Smooth muscle cell (in vitro differentiated cells): ENCODE results near the gene APP. TPM values are rescaled to one million over a fixed set of nuclear protein-coding genes. Genes with fewer than 3 reads are reported as not detected.
A peak's percentile ranks its signal among the peaks of the same experiment; 100 is the strongest.

ENCODE experiments used
- DNase-seq: peaks from one replicate; lab custom pipeline; 2025; ENCODE audit not compliant: unreplicated experiment; lab: John Stamatoyannopoulos, UW
- H2AFZ ChIP-seq: fragments of 200-600 bp; sonication (generic); 2 replicates; pipeline ENCODE4 v1.6.0; 2016; ENCODE audit warnings: antibody characterized with exemption, low read depth, mild to moderate bottlenecking
- H3F3A ChIP-seq: fragments of 200-600 bp; sonication (generic); 2 replicates; pipeline ENCODE4 v1.6.0; 2017; ENCODE audit warnings: antibody characterized with exemption, low read depth
- H3K27ac ChIP-seq: fragments of 200-600 bp; sonication (generic); 2 replicates; pipeline ENCODE4 v1.5.1; 2016; ENCODE audit warnings: low read depth, mild to moderate bottlenecking
- H3K27me3 ChIP-seq: fragments of 200-600 bp; sonication (generic); 2 replicates; pipeline ENCODE4 v1.6.1; 2016; ENCODE audit warnings: low read depth, mild to moderate bottlenecking
- H3K36me3 ChIP-seq: fragments of 200-600 bp; sonication (generic); 2 replicates; pipeline ENCODE4 v1.5.1; 2016; ENCODE audit warnings: low read depth
- H3K4me1 ChIP-seq: fragments of 200-600 bp; sonication (generic); 2 replicates; pipeline ENCODE4 v1.5.1; 2016; ENCODE audit warnings: low read depth
- H3K4me2 ChIP-seq: fragments of 200-600 bp; sonication (generic); 2 replicates; pipeline ENCODE4 v1.6.0; 2016; ENCODE audit warnings: mild to moderate bottlenecking
- H3K4me3 ChIP-seq: fragments of 200-600 bp; sonication (generic); 2 replicates; pipeline ENCODE4 v1.5.1; 2016; ENCODE audit warnings: mild to moderate bottlenecking
- H3K79me2 ChIP-seq: fragments of 200-600 bp; sonication (generic); 2 replicates; pipeline ENCODE4 v1.6.0; 2016; ENCODE audit warnings: low read depth, mild to moderate bottlenecking
- H3K9ac ChIP-seq: fragments of 200-600 bp; sonication (generic); 2 replicates; pipeline ENCODE4 v1.6.0; 2016; ENCODE audit warnings: low read depth
- H3K9me3 ChIP-seq: fragments of 200-600 bp; sonication (generic); replicated peaks from 2 replicates; pipeline ENCODE4 v1.5.1; 2016; ENCODE audit warnings: low read depth
- H4K20me1 ChIP-seq: fragments of 200-600 bp; sonication (generic); 2 replicates; pipeline ENCODE4 v1.6.0; 2016; ENCODE audit warnings: low read depth
- WGBS: methylation state at CpG from one replicate; pipeline ENCODE4 v1.1.7; 2016; ENCODE audit warnings: low lambda C conversion rate; 5-methylcytosine and 5-hydroxymethylcytosine counted together
- polyA plus RNA-seq: library from polyadenylated mRNA; unstranded; fragments of >200 nt; fragmentation: Nextera tagmentation; extraction: Ambion mirVana; gene quantifications from 2 replicates; pipeline ENCODE4 v1.2.1, GENCODE V29; 2016
- total RNA-seq: library from RNA; depleted of rRNA; stranded (reverse); fragments of >200 nt; gene quantifications from 2 replicates; pipeline ENCODE4 v1.2.3, GENCODE V29; 2014
- TF ChIP-seq, protein P1 (sequence below): fragments of 200-600 bp; sonication (generic); IDR thresholded peaks from 2 replicates; pipeline ENCODE4 v1.5.1; 2017; ENCODE audit warnings: borderline replicate concordance, mild to moderate bottlenecking, antibody characterized with exemption; ENCODE audit not compliant: insufficient read depth, poor library complexity, severe bottlenecking

The APP gene
- total and polyA plus RNA-seq, 2 experiments from 2014 or later: 65.3 to 459 TPM

DNA sequence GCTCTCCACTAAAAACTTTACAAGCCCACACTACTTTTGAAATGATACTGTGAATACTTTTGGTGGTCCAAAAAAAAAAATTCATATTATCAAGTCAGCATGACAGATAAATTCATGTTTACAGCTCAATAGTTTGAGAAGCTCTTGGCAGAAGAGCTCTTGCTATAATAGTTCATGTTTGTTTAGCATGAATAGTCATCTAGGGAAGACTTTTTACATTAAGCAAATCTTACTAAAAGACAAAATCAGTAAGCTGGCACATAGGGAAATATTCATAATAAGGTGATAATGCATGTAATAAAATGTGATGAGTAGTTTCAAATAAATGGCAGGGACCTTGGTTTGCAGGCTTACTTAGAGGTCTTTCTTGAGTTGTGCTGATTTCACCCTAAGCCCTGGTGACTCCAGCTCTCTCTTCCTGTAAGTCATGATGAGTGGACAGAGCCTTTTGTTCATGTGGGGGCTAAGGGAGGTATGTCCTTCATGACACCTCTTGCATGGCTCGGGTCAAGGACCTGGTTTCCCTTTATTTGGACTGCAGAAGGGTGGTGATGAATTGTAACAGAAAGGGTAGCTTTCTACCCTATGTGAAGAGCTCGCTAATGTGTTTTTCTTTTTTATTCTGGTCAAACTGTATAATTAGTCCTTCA lies 269.1 kb downstream of the APP start:
- Histone ChIP-seq H2AFZ (no peak overlapping the region), H3K79me2 (no peaks in the 10 kb centered on the region), H3K27me3 (no peaks in the 10 kb centered on the region), H4K20me1 (no peaks in the 10 kb centered on the region), H3K4me1 (no peaks in the 10 kb centered on the region), H3F3A (no peaks in the 10 kb centered on the region), H3K4me2 (no peak overlapping the region), H3K27ac (no peak overlapping the region), H3K9me3 (no peaks in the 10 kb centered on the region), H3K9ac (no peak overlapping the region), H3K4me3 (no peak overlapping the region), H3K36me3 (peaks cover 8% of the 10 kb centered on the region)
- no peak for DNase-seq
- WGBS: 65% methylated on average over 2 of the region's 2 CpGs
- TF ChIP-seq, protein P1, sequence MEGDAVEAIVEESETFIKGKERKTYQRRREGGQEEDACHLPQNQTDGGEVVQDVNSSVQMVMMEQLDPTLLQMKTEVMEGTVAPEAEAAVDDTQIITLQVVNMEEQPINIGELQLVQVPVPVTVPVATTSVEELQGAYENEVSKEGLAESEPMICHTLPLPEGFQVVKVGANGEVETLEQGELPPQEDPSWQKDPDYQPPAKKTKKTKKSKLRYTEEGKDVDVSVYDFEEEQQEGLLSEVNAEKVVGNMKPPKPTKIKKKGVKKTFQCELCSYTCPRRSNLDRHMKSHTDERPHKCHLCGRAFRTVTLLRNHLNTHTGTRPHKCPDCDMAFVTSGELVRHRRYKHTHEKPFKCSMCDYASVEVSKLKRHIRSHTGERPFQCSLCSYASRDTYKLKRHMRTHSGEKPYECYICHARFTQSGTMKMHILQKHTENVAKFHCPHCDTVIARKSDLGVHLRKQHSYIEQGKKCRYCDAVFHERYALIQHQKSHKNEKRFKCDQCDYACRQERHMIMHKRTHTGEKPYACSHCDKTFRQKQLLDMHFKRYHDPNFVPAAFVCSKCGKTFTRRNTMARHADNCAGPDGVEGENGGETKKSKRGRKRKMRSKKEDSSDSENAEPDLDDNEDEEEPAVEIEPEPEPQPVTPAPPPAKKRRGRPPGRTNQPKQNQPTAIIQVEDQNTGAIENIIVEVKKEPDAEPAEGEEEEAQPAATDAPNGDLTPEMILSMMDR: no peak

DNA sequence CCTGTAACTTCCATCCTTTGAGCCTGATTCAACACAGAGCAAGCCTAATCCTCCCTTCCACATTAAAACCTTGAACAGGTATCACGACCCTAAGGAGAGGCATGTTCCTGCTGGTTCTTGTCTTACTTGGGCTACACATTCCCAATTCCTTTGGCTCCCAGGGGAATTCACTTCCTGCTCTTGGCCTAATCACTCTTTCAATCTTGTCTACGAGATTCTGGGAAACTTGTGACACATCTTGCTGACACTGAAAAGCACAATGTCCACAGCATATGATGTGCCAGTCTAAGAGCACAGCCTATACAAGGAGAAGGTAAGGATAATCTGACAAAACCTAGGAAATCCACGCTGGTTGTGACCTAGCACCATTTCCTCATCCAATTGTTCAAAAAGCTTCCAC lies 271.9 kb downstream of the APP start:
- Histone ChIP-seq H3K4me1 (no peaks in the 10 kb centered on the region), H3K36me3 (peaks cover 14% of the 10 kb centered on the region), H3K4me2 (no peak overlapping the region), H3K4me3 (no peak overlapping the region), H4K20me1 (no peaks in the 10 kb centered on the region), H3K27me3 (no peaks in the 10 kb centered on the region), H2AFZ (no peak overlapping the region), H3K9me3 (no peaks in the 10 kb centered on the region), H3K9ac (no peak overlapping the region), H3K79me2 (no peaks in the 10 kb centered on the region), H3K27ac (no peak overlapping the region), H3F3A (no peaks in the 10 kb centered on the region)
- TF ChIP-seq, protein P1: no peak
- 79% methylated on average over 3 of the region's 3 CpGs for WGBS
- DNase-seq: no peak

DNA sequence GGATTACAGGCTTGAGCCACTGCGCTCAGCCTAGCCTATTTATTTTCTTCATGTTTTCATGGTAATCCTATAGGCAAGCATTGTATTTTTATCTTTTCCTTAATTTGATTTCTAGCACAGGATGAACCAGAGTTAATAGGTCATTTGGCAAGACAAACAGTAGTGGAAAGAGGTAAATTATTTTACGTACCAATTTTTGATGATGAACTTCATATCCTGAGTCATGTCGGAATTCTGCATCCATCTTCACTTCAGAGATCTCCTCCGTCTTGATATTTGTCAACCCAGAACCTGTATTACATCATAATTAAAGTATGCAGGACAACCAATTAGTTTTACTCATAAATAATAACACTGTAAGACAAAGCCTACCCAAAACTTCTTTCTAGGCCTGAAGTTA lies 273.2 kb downstream of the APP start:
- TF ChIP-seq, protein P1: no peak
- Histone ChIP-seq H3K27me3 (no peaks in the 10 kb centered on the region), H3K9ac (no peak overlapping the region), H3K27ac (peak overlapping the region; percentile 70), H3K4me2 (no peak overlapping the region), H2AFZ (no peak overlapping the region), H3K4me1 (no peaks in the 10 kb centered on the region), H3K36me3 (peaks cover 14% of the 10 kb centered on the region), H3K4me3 (no peak overlapping the region), H3K79me2 (no peaks in the 10 kb centered on the region), H4K20me1 (no peaks in the 10 kb centered on the region), H3F3A (no peaks in the 10 kb centered on the region), H3K9me3 (no peaks in the 10 kb centered on the region)
- DNase-seq: no peak
- WGBS: 87% methylated on average over 4 of the region's 4 CpGs

DNA sequence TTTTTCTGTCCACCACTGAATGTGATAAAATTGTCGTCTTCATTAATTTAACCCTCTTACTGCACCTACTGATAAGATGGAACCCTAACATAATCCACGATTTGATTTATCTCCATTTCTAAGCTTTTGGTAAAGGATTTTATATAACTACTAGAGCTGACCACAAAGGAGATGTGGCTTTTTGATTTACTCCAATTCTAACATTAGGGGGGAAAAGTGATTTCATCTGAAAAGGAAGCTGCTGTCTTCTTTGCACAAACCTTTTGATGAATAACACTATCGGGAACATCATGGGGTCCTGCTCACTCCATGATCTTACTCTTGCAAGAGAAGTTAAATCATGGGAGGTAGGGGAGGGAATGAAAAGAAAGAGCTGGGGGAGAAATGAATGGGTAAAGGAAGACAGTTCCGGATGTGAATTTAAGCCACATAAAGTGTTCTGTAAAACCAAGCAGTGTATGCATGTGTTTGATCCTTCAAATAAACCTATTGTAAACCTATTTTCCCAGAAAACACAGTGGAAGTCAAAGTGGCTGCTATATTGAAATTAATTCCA lies 274.0 kb downstream of the APP start:
- no peak overlapping the region for H2AFZ ChIP-seq
- DNase-seq: no peak
- H3K79me2 ChIP-seq: no peaks in the 10 kb centered on the region
- no peak overlapping the region for H3K9ac ChIP-seq
- no peaks in the 10 kb centered on the region for H4K20me1 ChIP-seq
- no peak overlapping the region for H3K27ac ChIP-seq
- no peaks in the 10 kb centered on the region for H3K9me3 ChIP-seq
- H3K4me3 ChIP-seq: no peak overlapping the region
- TF ChIP-seq, protein P1: no peak
- no peaks in the 10 kb centered on the region for H3F3A ChIP-seq
- 86% methylated on average over 4 of the region's 4 CpGs for WGBS
- no peaks in the 10 kb centered on the region for H3K27me3 ChIP-seq
- H3K4me1 ChIP-seq: no peaks in the 10 kb centered on the region
- peaks cover 15% of the 10 kb centered on the region for H3K36me3 ChIP-seq
- no peak overlapping the region for H3K4me2 ChIP-seq
